ENCODE measurements around the gene LMAN1.

Gene LMAN1

DNA sequence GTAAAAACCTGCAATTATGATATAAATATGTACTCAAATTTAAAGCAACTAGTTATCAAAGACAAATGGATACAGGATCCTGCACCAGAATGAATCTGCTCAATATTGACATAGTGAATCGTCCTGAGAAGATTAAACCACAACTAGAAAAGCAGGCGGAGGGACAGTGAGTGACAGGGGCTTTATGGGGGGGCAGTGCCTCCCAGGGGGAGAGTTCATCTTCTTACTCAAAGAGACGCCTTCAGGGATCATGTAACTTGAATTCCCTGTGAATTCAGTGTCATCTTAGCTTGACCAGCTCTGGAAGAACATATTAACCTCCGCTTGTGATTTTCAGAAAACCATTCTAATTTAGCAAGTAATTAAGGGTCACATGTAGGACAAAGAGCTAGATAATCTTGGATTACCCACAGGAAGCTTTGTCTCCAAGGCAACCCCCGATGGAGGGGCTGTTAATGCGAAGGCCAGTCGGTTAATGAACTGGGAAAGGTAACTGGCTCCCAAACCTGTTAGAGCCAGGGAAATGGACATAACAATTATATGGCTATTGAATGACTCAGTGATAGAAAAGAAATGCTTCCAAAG, 17.4 kb upstream of the LMAN1 start:
- Histone ChIP-seq H3K4me3 (ENCODE audit: insufficient read depth, low read length, poor library complexity, severe bottlenecking) (no peak overlapping the region), H3K4me2 (ENCODE audit: low read depth, low read length, poor library complexity, severe bottlenecking) (no peak overlapping the region), H3K9ac (ENCODE audit: low read length) (no peak overlapping the region), H3F3A (ENCODE audit: insufficient read depth) (no peaks in the 10 kb centered on the region), H3K9me2 (replicated peaks; ENCODE audit: insufficient read depth, low read length) (no peaks in the 10 kb centered on the region), H2AFZ (ENCODE audit: low read depth, low read length, severe bottlenecking) (no peak overlapping the region), H3K9me3 (ENCODE audit: insufficient read depth, low read length) (no peaks in the 10 kb centered on the region), H3K27ac (ENCODE audit: low read depth, low read length) (no peak overlapping the region), H4K20me1 (ENCODE audit: low read depth, low read length) (no peaks in the 10 kb centered on the region), H3K36me3 (ENCODE audit: low read length) (no peaks in the 10 kb centered on the region), H3K79me2 (ENCODE audit: insufficient read depth, low read length) (no peaks in the 10 kb centered on the region), H3K27me3 (ENCODE audit: low read length) (no peaks in the 10 kb centered on the region)
- no peak for TF ChIP-seq EZH2phosphoT487 (conservative IDR thresholded peaks at IDR 0.05; ENCODE audit: low read length)
- TF ChIP-seq, protein P1, sequence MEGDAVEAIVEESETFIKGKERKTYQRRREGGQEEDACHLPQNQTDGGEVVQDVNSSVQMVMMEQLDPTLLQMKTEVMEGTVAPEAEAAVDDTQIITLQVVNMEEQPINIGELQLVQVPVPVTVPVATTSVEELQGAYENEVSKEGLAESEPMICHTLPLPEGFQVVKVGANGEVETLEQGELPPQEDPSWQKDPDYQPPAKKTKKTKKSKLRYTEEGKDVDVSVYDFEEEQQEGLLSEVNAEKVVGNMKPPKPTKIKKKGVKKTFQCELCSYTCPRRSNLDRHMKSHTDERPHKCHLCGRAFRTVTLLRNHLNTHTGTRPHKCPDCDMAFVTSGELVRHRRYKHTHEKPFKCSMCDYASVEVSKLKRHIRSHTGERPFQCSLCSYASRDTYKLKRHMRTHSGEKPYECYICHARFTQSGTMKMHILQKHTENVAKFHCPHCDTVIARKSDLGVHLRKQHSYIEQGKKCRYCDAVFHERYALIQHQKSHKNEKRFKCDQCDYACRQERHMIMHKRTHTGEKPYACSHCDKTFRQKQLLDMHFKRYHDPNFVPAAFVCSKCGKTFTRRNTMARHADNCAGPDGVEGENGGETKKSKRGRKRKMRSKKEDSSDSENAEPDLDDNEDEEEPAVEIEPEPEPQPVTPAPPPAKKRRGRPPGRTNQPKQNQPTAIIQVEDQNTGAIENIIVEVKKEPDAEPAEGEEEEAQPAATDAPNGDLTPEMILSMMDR (IDR thresholded peaks at IDR 0.05; ENCODE audit: insufficient read depth, low read length, poor library complexity, severe bottlenecking) = no peak

DNA sequence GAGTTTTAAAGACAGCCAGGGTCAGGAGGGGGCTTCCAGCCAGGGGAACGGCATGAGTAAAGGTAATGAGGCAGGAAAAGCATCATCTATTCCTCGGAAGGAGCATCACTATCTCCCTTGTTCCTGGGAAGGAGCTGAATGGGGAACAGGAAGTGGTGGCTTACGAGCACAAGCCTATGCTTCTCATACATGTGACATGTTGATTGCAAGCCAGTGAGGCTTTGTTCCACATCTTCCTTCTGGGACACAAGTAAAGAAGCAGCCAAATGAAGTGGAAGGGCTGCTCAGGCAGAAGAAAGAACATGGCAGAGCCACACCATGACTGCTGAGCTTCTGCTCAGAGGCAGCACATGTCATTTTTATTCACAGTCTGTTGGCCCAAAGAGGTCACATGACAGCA, 15.1 kb upstream of the LMAN1 start:
- H3K27me3 ChIP-seq (ENCODE audit: low read length) = no peaks in the 10 kb centered on the region
- H4K20me1 ChIP-seq (ENCODE audit: low read depth, low read length) = no peaks in the 10 kb centered on the region
- H3F3A ChIP-seq (ENCODE audit: insufficient read depth) = no peaks in the 10 kb centered on the region
- H2AFZ ChIP-seq (ENCODE audit: low read depth, low read length, severe bottlenecking) = no peak overlapping the region
- no peaks in the 10 kb centered on the region for H3K79me2 ChIP-seq (ENCODE audit: insufficient read depth, low read length)
- no peak overlapping the region for H3K9ac ChIP-seq (ENCODE audit: low read length)
- no peak overlapping the region for H3K27ac ChIP-seq (ENCODE audit: low read depth, low read length)
- no peak for TF ChIP-seq EZH2phosphoT487 (conservative IDR thresholded peaks at IDR 0.05; ENCODE audit: low read length)
- TF ChIP-seq, protein P1 (IDR thresholded peaks at IDR 0.05; ENCODE audit: insufficient read depth, low read length, poor library complexity, severe bottlenecking) = no peak
- no peak overlapping the region for H3K4me3 ChIP-seq (ENCODE audit: insufficient read depth, low read length, poor library complexity, severe bottlenecking)
- H3K9me2 ChIP-seq (replicated peaks; ENCODE audit: insufficient read depth, low read length) = no peaks in the 10 kb centered on the region
- no peaks in the 10 kb centered on the region for H3K9me3 ChIP-seq (ENCODE audit: insufficient read depth, low read length)
- H3K4me2 ChIP-seq (ENCODE audit: low read depth, low read length, poor library complexity, severe bottlenecking) = no peak overlapping the region
- no peaks in the 10 kb centered on the region for H3K36me3 ChIP-seq (ENCODE audit: low read length)

DNA sequence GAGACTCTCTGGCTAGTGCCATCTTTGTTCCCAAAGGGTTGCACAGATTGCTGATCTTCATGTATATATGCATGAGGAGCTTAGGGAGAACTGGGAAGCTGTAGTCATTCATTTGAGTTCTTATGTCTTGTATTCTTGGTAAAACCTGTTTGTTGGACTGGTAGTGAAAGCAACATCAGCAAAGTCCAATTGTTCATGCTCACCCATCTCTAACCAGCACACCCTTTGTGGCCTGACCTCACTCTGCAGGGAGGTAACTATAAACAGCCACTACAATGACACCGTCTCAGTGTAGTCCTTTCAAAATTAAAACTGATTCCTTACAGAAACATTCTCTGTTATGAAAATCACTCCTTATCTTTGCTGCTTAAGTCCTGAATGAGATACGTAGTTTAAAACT, 13.9 kb upstream of the LMAN1 start:
- no peaks in the 10 kb centered on the region for H3K9me2 ChIP-seq (replicated peaks; ENCODE audit: insufficient read depth, low read length)
- H3K4me2 ChIP-seq (ENCODE audit: low read depth, low read length, poor library complexity, severe bottlenecking) = no peak overlapping the region
- no peaks in the 10 kb centered on the region for H4K20me1 ChIP-seq (ENCODE audit: low read depth, low read length)
- H3F3A ChIP-seq (ENCODE audit: insufficient read depth) = no peaks in the 10 kb centered on the region
- no peak overlapping the region for H3K4me3 ChIP-seq (ENCODE audit: insufficient read depth, low read length, poor library complexity, severe bottlenecking)
- no peaks in the 10 kb centered on the region for H3K9me3 ChIP-seq (ENCODE audit: insufficient read depth, low read length)
- TF ChIP-seq EZH2phosphoT487 (conservative IDR thresholded peaks at IDR 0.05; ENCODE audit: low read length) = no peak
- TF ChIP-seq, protein P1 (IDR thresholded peaks at IDR 0.05; ENCODE audit: insufficient read depth, low read length, poor library complexity, severe bottlenecking) = no peak
- H3K9ac ChIP-seq (ENCODE audit: low read length) = no peak overlapping the region
- H3K27ac ChIP-seq (ENCODE audit: low read depth, low read length) = no peak overlapping the region
- H2AFZ ChIP-seq (ENCODE audit: low read depth, low read length, severe bottlenecking) = no peak overlapping the region
- no peaks in the 10 kb centered on the region for H3K36me3 ChIP-seq (ENCODE audit: low read length)
- no peaks in the 10 kb centered on the region for H3K79me2 ChIP-seq (ENCODE audit: insufficient read depth, low read length)
- no peaks in the 10 kb centered on the region for H3K27me3 ChIP-seq (ENCODE audit: low read length)

Data from SU-DHL-6 (cell line).